ENCODE measurements around the gene PATJ.

DNA sequence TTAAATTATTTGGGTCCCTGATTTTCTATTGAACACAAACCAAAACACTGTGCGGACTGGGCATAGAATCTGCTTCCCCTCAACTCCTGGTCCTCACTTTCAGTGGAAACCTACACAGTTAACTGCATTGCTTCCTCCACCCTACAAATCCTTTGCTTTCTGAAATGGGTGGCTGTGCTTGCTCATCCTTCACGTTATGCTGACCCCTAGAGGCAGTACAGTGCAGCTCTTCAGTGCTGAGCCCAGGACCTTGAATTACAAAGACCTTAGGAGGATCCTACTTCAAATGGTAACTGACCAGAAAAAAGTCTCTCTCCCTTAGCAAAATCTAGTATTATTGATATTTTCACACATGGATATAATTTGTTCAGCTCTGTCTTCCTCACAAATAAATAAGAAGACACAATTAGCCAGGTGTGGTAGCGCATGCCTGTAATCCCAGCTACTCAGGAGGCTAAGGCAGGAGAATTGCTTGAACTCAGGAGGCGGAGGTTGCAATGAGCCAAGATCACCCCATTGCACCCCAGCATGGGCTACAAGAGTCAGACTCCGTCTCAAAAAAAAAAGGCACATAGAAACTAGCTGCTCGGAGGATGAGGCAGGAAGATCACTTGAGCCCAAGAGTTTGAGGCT, 388.9 kb downstream of the PATJ start:
- TF ChIP-seq POLR2A (IDR thresholded peaks at IDR 0.05; ENCODE audit: low read depth, low read length) (no peak), POLR2AphosphoS5 (IDR thresholded peaks at IDR 0.05; ENCODE audit: low read depth, low read length) (no peak), SPI1 (IDR thresholded peaks at IDR 0.05; ENCODE audit: low read depth, low read length) (no peak), TAF1 (IDR thresholded peaks at IDR 0.05; ENCODE audit: low read depth, low read length) (no peak), POU2F2 (IDR thresholded peaks at IDR 0.05; ENCODE audit: low read depth, low read length) (no peak)
